Smooth muscle cell (in vitro differentiated cells): ENCODE results near the gene PRR7. TPM values are rescaled to one million over a fixed set of nuclear protein-coding genes. Genes with fewer than 3 reads are reported as not detected.

Source experiments
- DNase-seq: peaks from one replicate; lab custom pipeline; 2025; ENCODE audit not compliant: unreplicated experiment; lab: John Stamatoyannopoulos, UW
- H2AFZ ChIP-seq: fragments of 200-600 bp; sonication (generic); 2 replicates; pipeline ENCODE4 v1.6.0; 2016; ENCODE audit warnings: antibody characterized with exemption, low read depth, mild to moderate bottlenecking
- H3F3A ChIP-seq: fragments of 200-600 bp; sonication (generic); 2 replicates; pipeline ENCODE4 v1.6.0; 2017; ENCODE audit warnings: antibody characterized with exemption, low read depth
- H3K27ac ChIP-seq: fragments of 200-600 bp; sonication (generic); 2 replicates; pipeline ENCODE4 v1.5.1; 2016; ENCODE audit warnings: low read depth, mild to moderate bottlenecking
- H3K27me3 ChIP-seq: fragments of 200-600 bp; sonication (generic); 2 replicates; pipeline ENCODE4 v1.6.1; 2016; ENCODE audit warnings: low read depth, mild to moderate bottlenecking
- H3K36me3 ChIP-seq: fragments of 200-600 bp; sonication (generic); 2 replicates; pipeline ENCODE4 v1.5.1; 2016; ENCODE audit warnings: low read depth
- H3K4me1 ChIP-seq: fragments of 200-600 bp; sonication (generic); 2 replicates; pipeline ENCODE4 v1.5.1; 2016; ENCODE audit warnings: low read depth
- H3K4me2 ChIP-seq: fragments of 200-600 bp; sonication (generic); 2 replicates; pipeline ENCODE4 v1.6.0; 2016; ENCODE audit warnings: mild to moderate bottlenecking
- H3K4me3 ChIP-seq: fragments of 200-600 bp; sonication (generic); 2 replicates; pipeline ENCODE4 v1.5.1; 2016; ENCODE audit warnings: mild to moderate bottlenecking
- H3K79me2 ChIP-seq: fragments of 200-600 bp; sonication (generic); 2 replicates; pipeline ENCODE4 v1.6.0; 2016; ENCODE audit warnings: low read depth, mild to moderate bottlenecking
- H3K9ac ChIP-seq: fragments of 200-600 bp; sonication (generic); 2 replicates; pipeline ENCODE4 v1.6.0; 2016; ENCODE audit warnings: low read depth
- H3K9me3 ChIP-seq: fragments of 200-600 bp; sonication (generic); replicated peaks from 2 replicates; pipeline ENCODE4 v1.5.1; 2016; ENCODE audit warnings: low read depth
- H4K20me1 ChIP-seq: fragments of 200-600 bp; sonication (generic); 2 replicates; pipeline ENCODE4 v1.6.0; 2016; ENCODE audit warnings: low read depth
- WGBS: methylation state at CpG from one replicate; pipeline ENCODE4 v1.1.7; 2016; ENCODE audit warnings: low lambda C conversion rate; 5-methylcytosine and 5-hydroxymethylcytosine counted together
- polyA plus RNA-seq: library from polyadenylated mRNA; unstranded; fragments of >200 nt; fragmentation: Nextera tagmentation; extraction: Ambion mirVana; gene quantifications from 2 replicates; pipeline ENCODE4 v1.2.1, GENCODE V29; 2016
- total RNA-seq: library from RNA; depleted of rRNA; stranded (reverse); fragments of >200 nt; gene quantifications from 2 replicates; pipeline ENCODE4 v1.2.3, GENCODE V29; 2014
- TF ChIP-seq, protein P1 (sequence below): fragments of 200-600 bp; sonication (generic); IDR thresholded peaks from 2 replicates; pipeline ENCODE4 v1.5.1; 2017; ENCODE audit warnings: borderline replicate concordance, mild to moderate bottlenecking, antibody characterized with exemption; ENCODE audit not compliant: insufficient read depth, poor library complexity, severe bottlenecking

Gene PRR7
- total and polyA plus RNA-seq, 2 experiments from 2014 or later, result 6.5 to 31.9 TPM

- no peak overlapping the region for H3K4me3 ChIP-seq
- TF ChIP-seq, protein P1, sequence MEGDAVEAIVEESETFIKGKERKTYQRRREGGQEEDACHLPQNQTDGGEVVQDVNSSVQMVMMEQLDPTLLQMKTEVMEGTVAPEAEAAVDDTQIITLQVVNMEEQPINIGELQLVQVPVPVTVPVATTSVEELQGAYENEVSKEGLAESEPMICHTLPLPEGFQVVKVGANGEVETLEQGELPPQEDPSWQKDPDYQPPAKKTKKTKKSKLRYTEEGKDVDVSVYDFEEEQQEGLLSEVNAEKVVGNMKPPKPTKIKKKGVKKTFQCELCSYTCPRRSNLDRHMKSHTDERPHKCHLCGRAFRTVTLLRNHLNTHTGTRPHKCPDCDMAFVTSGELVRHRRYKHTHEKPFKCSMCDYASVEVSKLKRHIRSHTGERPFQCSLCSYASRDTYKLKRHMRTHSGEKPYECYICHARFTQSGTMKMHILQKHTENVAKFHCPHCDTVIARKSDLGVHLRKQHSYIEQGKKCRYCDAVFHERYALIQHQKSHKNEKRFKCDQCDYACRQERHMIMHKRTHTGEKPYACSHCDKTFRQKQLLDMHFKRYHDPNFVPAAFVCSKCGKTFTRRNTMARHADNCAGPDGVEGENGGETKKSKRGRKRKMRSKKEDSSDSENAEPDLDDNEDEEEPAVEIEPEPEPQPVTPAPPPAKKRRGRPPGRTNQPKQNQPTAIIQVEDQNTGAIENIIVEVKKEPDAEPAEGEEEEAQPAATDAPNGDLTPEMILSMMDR, result no peak
- H3K36me3 ChIP-seq, result no peaks in the 10 kb centered on the region
These were observed 58.5 kb downstream of the PRR7 start for GRCh38 chr5:177505075-177505474.

More at GRCh38 chr5:177505075-177505474, 58.5 kb downstream of the PRR7 start:
- Histone ChIP-seq H3K4me1 (peaks cover 11% of the 10 kb centered on the region), H2AFZ (no peak overlapping the region), H3K27ac (no peak overlapping the region), H3K27me3 (no peaks in the 10 kb centered on the region), H3K4me2 (no peak overlapping the region), H3K79me2 (no peaks in the 10 kb centered on the region), H4K20me1 (no peaks in the 10 kb centered on the region), H3K9me3 (no peaks in the 10 kb centered on the region), H3K9ac (no peak overlapping the region), H3F3A (peaks cover 4% of the 10 kb centered on the region)
- WGBS, result 99% methylated on average over 4 of the region's 4 CpGs
- DNase-seq, result no peak

Other genes starting within 250 kb of the PRR7 start
- 15.3 and 41.8 TPM in 2 replicates for gene RAB24, start 143.1 kb upstream of the PRR7 start, total RNA-seq
- gene RAB24, start 143.1 kb upstream of the PRR7 start, polyA plus RNA-seq, result 46.4 and 49.5 TPM in 2 replicates
- gene PRELID1, start 143.0 kb upstream of the PRR7 start, total RNA-seq, result 132 and 197 TPM in 2 replicates
- 264 and 268 TPM in 2 replicates for gene PRELID1, start 143.0 kb upstream of the PRR7 start, polyA plus RNA-seq
- gene MXD3, start 134.9 kb upstream of the PRR7 start, total RNA-seq, result 8.6 and 16.9 TPM in 2 replicates
- 14.9 and 15.6 TPM in 2 replicates for gene MXD3, start 134.9 kb upstream of the PRR7 start, polyA plus RNA-seq
- gene LMAN2, start 95.1 kb upstream of the PRR7 start, total RNA-seq, result 178 and 241 TPM in 2 replicates
- 236 and 253 TPM in 2 replicates for gene LMAN2, start 95.1 kb upstream of the PRR7 start, polyA plus RNA-seq
- gene RGS14, start 88.9 kb upstream of the PRR7 start, total RNA-seq, result 6.0 and 38.5 TPM in 2 replicates
- 23.3 and 23.8 TPM in 2 replicates for gene RGS14, start 88.9 kb upstream of the PRR7 start, polyA plus RNA-seq
- not detected in 2 replicates for gene SLC34A1, start 62.4 kb upstream of the PRR7 start, total RNA-seq
- not detected in 2 replicates for gene SLC34A1, start 62.4 kb upstream of the PRR7 start, polyA plus RNA-seq
- not detected in 2 replicates for gene PFN3, start 46.2 kb upstream of the PRR7 start, total RNA-seq
- not detected in 2 replicates for gene PFN3, start 46.2 kb upstream of the PRR7 start, polyA plus RNA-seq
- 1.8 and 3.6 TPM in 2 replicates for gene F12, start 37.2 kb upstream of the PRR7 start, total RNA-seq
- gene F12, start 37.2 kb upstream of the PRR7 start, polyA plus RNA-seq, result 10.4 and 15.0 TPM in 2 replicates
- 13.3 and 20.8 TPM in 2 replicates for gene GRK6, start 20.1 kb upstream of the PRR7 start, total RNA-seq
- gene GRK6, start 20.1 kb upstream of the PRR7 start, polyA plus RNA-seq, result 28.5 and 33.8 TPM in 2 replicates
- gene DBN1, start 26.8 kb downstream of the PRR7 start, total RNA-seq, result 116 and 121 TPM in 2 replicates
- 194 and 202 TPM in 2 replicates for gene DBN1, start 26.8 kb downstream of the PRR7 start, polyA plus RNA-seq
- gene PDLIM7, start 50.8 kb downstream of the PRR7 start, total RNA-seq, result 172 and 235 TPM in 2 replicates
- 511 and 635 TPM in 2 replicates for gene PDLIM7, start 50.8 kb downstream of the PRR7 start, polyA plus RNA-seq
- 0.58 and 1.5 TPM in 2 replicates for gene DOK3, start 63.0 kb downstream of the PRR7 start, total RNA-seq
- gene DOK3, start 63.0 kb downstream of the PRR7 start, polyA plus RNA-seq, result 1.4 and 3.5 TPM in 2 replicates
- gene DDX41, start 70.1 kb downstream of the PRR7 start, total RNA-seq, result 77.2 and 90.0 TPM in 2 replicates
- gene DDX41, start 70.1 kb downstream of the PRR7 start, polyA plus RNA-seq, result 72.5 and 80.4 TPM in 2 replicates
- gene FAM193B, start 107.7 kb downstream of the PRR7 start, total RNA-seq, result 28.3 and 36.5 TPM in 2 replicates
- gene FAM193B, start 107.7 kb downstream of the PRR7 start, polyA plus RNA-seq, result 42.8 and 58.2 TPM in 2 replicates
- 211 and 224 TPM in 2 replicates for gene TMED9, start 145.4 kb downstream of the PRR7 start, total RNA-seq
- 611 and 662 TPM in 2 replicates for gene TMED9, start 145.4 kb downstream of the PRR7 start, polyA plus RNA-seq
- gene B4GALT7, start 153.3 kb downstream of the PRR7 start, total RNA-seq, result 34.6 and 41.5 TPM in 2 replicates
- 55.8 and 72.8 TPM in 2 replicates for gene B4GALT7, start 153.3 kb downstream of the PRR7 start, polyA plus RNA-seq